SU-DHL-6 (cell line): ENCODE measurements around the gene PCDHGA7.
A peak's percentile ranks its signal among the peaks of the same experiment; 100 is the strongest.
"Not testable (repeated sequence)": the region's sequence is repeated elsewhere in the genome, so short reads cannot be mapped to it uniquely, and the experiment has no call there.

ENCODE experiments used
- H2AFZ ChIP-seq: fragments of 200-600 bp; sonication (generic); 2 replicates; pipeline ENCODE4 v1.6.1; 2014; ENCODE audit warnings: low read depth, mild to moderate bottlenecking, moderate library complexity, mixed read lengths, antibody characterized with exemption, low read length; ENCODE audit not compliant: severe bottlenecking
- H3F3A ChIP-seq: fragments of 200-600 bp; shearing (Covaris generic); 2 replicates; pipeline ENCODE4 v1.6.0; 2016; ENCODE audit warnings: antibody characterized with exemption, mild to moderate bottlenecking; ENCODE audit not compliant: insufficient read depth
- H3K27ac ChIP-seq: fragments of 200-600 bp; sonication (generic); 2 replicates; pipeline ENCODE4 v1.5.1; 2016; ENCODE audit warnings: low read depth, mild to moderate bottlenecking, low read length, moderate library complexity, mixed read lengths
- H3K27me3 ChIP-seq: fragments of 200-600 bp; sonication (generic), shearing (Covaris generic); 2 replicates; pipeline ENCODE4 v1.6.0; 2014; ENCODE audit warnings: mild to moderate bottlenecking, low read length
- H3K36me3 ChIP-seq: fragments of 200-600 bp; sonication (generic); 2 replicates; pipeline ENCODE4 v1.6.1; 2014; ENCODE audit warnings: mild to moderate bottlenecking, low read length, mixed read lengths
- H3K4me2 ChIP-seq: fragments of 300-600, 200-600 bp; shearing (Covaris generic), sonication (generic); 2 replicates; pipeline ENCODE4 v1.6.0; 2014; ENCODE audit warnings: low read length, low read depth, mild to moderate bottlenecking; ENCODE audit not compliant: poor library complexity, severe bottlenecking
- H3K4me3 ChIP-seq: fragments of 200-600 bp; sonication (generic); 2 replicates; pipeline ENCODE4 v1.5.1; 2014; ENCODE audit warnings: antibody characterized with exemption, low read length, mild to moderate bottlenecking, mixed read lengths; ENCODE audit not compliant: insufficient read depth, poor library complexity, severe bottlenecking
- H3K79me2 ChIP-seq: fragments of 200-600 bp; sonication (generic); 2 replicates; pipeline ENCODE4 v1.6.1; 2014; ENCODE audit warnings: mild to moderate bottlenecking, low read length, moderate library complexity; ENCODE audit not compliant: insufficient read depth
- H3K9ac ChIP-seq: fragments of 200-600 bp; sonication (generic); 2 replicates; pipeline ENCODE4 v1.7.0; 2014; ENCODE audit warnings: mild to moderate bottlenecking, low read length
- H3K9me2 ChIP-seq: fragments of 200-600 bp; sonication (generic); replicated peaks from 2 replicates; pipeline ENCODE4 v1.6.1; 2014; ENCODE audit warnings: low read length; ENCODE audit not compliant: insufficient read depth
- H3K9me3 ChIP-seq: fragments of 200-600 bp; sonication (generic); 2 replicates; pipeline ENCODE4 v1.6.1; 2014; ENCODE audit warnings: low read length, mixed read lengths; ENCODE audit not compliant: insufficient read depth
- H4K20me1 ChIP-seq: fragments of 200-600 bp; sonication (generic); 2 replicates; pipeline ENCODE4 v1.6.1; 2014; ENCODE audit warnings: low read depth, mild to moderate bottlenecking, antibody characterized with exemption, low read length, moderate library complexity, mixed read lengths
- EZH2phosphoT487 ChIP-seq: fragments of 200-600 bp; sonication (generic), shearing (Covaris generic); conservative IDR thresholded peaks from 2 replicates; pipeline ENCODE4 v1.6.1; 2018; ENCODE audit warnings: mild to moderate bottlenecking, antibody characterized with exemption, low read length, moderate library complexity, mixed read lengths
- TF ChIP-seq, protein P1 (sequence below): fragments of 200-600 bp; sonication (generic); IDR thresholded peaks from one replicate; pipeline ENCODE4 v1.5.1; 2017; ENCODE audit warnings: antibody characterized with exemption, mild to moderate bottlenecking, low read length, moderate library complexity; ENCODE audit not compliant: insufficient read depth, poor library complexity, severe bottlenecking

The PCDHGA7 gene

DNA sequence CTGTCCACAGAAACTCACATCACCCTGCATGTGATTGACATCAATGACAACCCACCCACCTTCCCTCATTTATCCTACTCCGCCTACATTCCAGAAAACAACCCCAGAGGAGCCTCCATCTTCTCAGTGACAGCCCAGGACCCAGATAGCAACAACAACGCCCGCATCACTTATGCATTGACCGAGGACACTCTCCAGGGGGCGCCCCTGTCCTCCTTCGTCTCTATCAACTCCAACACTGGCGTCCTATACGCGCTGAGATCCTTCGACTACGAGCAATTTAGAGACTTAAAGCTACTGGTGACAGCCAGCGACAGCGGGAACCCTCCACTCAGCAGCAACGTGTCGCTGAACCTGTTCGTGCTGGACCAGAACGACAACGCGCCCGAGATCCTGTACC is 37.2 kb upstream of the PCDHGA7 start:
- H3K9ac ChIP-seq: no peak overlapping the region
- H3F3A ChIP-seq: no peaks in the 10 kb centered on the region
- H3K79me2 ChIP-seq: no peaks in the 10 kb centered on the region
- no peaks in the 10 kb centered on the region for H4K20me1 ChIP-seq
- TF ChIP-seq, protein P1, sequence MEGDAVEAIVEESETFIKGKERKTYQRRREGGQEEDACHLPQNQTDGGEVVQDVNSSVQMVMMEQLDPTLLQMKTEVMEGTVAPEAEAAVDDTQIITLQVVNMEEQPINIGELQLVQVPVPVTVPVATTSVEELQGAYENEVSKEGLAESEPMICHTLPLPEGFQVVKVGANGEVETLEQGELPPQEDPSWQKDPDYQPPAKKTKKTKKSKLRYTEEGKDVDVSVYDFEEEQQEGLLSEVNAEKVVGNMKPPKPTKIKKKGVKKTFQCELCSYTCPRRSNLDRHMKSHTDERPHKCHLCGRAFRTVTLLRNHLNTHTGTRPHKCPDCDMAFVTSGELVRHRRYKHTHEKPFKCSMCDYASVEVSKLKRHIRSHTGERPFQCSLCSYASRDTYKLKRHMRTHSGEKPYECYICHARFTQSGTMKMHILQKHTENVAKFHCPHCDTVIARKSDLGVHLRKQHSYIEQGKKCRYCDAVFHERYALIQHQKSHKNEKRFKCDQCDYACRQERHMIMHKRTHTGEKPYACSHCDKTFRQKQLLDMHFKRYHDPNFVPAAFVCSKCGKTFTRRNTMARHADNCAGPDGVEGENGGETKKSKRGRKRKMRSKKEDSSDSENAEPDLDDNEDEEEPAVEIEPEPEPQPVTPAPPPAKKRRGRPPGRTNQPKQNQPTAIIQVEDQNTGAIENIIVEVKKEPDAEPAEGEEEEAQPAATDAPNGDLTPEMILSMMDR: no peak
- TF ChIP-seq EZH2phosphoT487: no peak
- no peak overlapping the region for H3K4me2 ChIP-seq
- no peaks in the 10 kb centered on the region for H3K36me3 ChIP-seq
- H3K9me2 ChIP-seq: no peaks in the 10 kb centered on the region
- no peak overlapping the region for H3K27ac ChIP-seq
- H2AFZ ChIP-seq: no peak overlapping the region
- no peaks in the 10 kb centered on the region for H3K9me3 ChIP-seq
- H3K27me3 ChIP-seq: no peaks in the 10 kb centered on the region
- H3K4me3 ChIP-seq: no peak overlapping the region

DNA sequence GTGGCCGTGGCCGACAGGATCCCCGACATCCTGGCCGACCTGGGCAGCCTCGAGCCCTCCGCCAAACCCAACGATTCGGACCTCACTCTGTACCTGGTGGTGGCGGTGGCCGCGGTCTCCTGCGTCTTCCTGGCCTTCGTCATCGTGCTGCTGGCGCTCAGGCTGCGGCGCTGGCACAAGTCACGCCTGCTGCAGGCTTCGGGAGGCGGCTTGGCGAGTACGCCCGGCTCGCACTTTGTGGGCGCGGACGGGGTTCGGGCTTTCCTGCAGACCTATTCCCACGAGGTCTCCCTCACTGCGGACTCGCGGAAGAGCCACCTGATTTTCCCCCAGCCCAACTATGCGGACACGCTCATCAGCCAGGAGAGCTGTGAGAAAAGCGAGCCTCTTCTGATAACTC is 36.5 kb upstream of the PCDHGA7 start:
- H3K27ac ChIP-seq, H3K79me2 ChIP-seq, H2AFZ ChIP-seq, H3K27me3 ChIP-seq, H3K9me2 ChIP-seq, H3K9ac ChIP-seq, H3K4me2 ChIP-seq, H4K20me1 ChIP-seq, H3K36me3 ChIP-seq, H3F3A ChIP-seq, H3K9me3 ChIP-seq, H3K4me3 ChIP-seq: not testable (repeated sequence)

DNA sequence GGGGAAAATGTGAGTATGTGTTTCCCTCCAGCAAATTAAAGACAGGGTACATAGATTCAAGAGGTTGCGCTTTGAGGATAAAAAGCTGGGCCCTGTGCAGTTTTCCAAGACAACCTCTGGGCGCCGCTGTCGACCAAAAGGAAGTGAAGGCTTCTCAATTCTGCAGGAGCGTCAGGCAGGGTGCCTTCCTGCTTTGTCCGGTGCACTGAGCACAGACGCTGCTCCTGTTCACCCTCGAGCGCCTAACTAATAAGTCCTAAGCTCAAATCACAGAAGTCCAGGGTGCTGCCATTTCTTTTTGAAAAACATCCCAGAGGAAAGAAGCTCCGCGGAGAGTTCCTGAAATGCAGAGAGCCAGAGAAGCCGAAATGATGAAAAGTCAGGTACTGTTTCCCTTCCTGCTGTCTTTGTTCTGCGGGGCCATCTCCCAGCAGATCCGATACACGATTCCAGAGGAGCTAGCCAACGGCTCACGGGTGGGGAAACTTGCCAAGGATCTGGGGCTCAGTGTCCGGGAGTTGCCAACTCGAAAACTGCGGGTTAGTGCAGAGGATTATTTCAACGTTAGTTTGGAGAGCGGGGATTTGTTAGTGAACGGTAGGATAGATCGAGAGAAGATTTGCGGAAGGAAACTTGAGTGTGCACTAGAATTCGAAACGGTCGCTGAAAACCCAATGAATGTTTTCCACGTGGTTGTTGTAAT is 32.5 kb upstream of the PCDHGA7 start, which contains the start of gene PCDHGB1:
PCDHGB1 (plus strand) TSS at position 183 of the 703 bp plus-strand sequence; CDS start at position 345, 162 bp downstream.
- Histone ChIP-seq H3K4me2 (peak within 1 kb of the TSS; percentile 46), H3K79me2 (no peaks in the 10 kb centered on the region), H3K27ac (no peak within 1 kb of the TSS), H3K36me3 (no peaks in the 10 kb centered on the region), H4K20me1 (no peaks in the 10 kb centered on the region), H3K9ac (peak within 1 kb of the TSS; percentile 30; the same call in 1 of the 2 replicates), H3K4me3 (peak within 1 kb of the TSS; percentile 38), H2AFZ (peak within 1 kb of the TSS; percentile 69), H3K9me2 (no peaks in the 10 kb centered on the region), H3F3A (0 out of 2 replicates have a peak, but pooled peaks cover 5% of the 10 kb centered on the region), H3K9me3 (no peaks in the 10 kb centered on the region), H3K27me3 (no peaks in the 10 kb centered on the region)
- TF ChIP-seq, protein P1: peak; percentile 46
- TF ChIP-seq EZH2phosphoT487: no peak

DNA sequence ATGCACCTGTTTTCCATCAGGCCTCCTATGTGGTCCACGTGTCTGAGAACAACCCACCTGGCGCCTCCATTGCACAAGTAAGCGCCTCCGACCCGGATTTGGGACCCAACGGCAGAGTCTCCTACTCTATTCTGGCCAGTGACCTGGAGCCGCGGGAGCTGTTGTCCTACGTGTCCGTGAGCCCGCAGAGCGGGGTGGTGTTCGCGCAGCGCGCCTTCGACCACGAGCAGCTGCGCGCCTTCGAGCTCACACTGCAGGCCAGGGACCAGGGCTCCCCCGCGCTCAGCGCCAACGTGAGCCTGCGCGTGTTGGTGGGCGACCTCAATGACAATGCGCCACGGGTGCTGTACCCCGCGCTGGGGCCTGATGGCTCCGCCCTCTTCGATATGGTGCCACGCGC is 31.0 kb upstream of the PCDHGA7 start:
- Histone ChIP-seq H3K27ac (no peak overlapping the region), H3K27me3 (no peaks in the 10 kb centered on the region), H3K79me2 (no peaks in the 10 kb centered on the region), H3K9me3 (no peaks in the 10 kb centered on the region), H2AFZ (no peak overlapping the region), H4K20me1 (no peaks in the 10 kb centered on the region), H3K4me2 (no peak overlapping the region), H3K36me3 (no peaks in the 10 kb centered on the region), H3K9ac (no peak overlapping the region), H3K4me3 (no peak overlapping the region), H3F3A (0 out of 2 replicates have a peak, but pooled peaks cover 5% of the 10 kb centered on the region), H3K9me2 (no peaks in the 10 kb centered on the region)
- TF ChIP-seq, protein P1: no peak
- TF ChIP-seq EZH2phosphoT487: no peak
